H1 (cell line): Measurements from ENCODE around the gene TIE1. TPM values are rescaled to one million over a fixed set of nuclear protein-coding genes. Genes with fewer than 3 reads are reported as not detected.

Source experiments
- CTCF ChIA-PET: fragments of 300-600 bp; sonication (Branson Sonifier 250); formaldehyde crosslinking; loops from one replicate; lab custom pipeline; 2021; ENCODE audit not compliant: partially characterized antibody; lab: Charles Lee
- POLR2A ChIA-PET: fragments of 300-600 bp; sonication (Branson Sonifier 250); formaldehyde crosslinking; loops from one replicate; lab custom pipeline; 2021; ENCODE audit warnings: inconsistent platforms; ENCODE audit not compliant: partially characterized antibody; lab: Charles Lee
- DNase-seq, 2 experiments: peaks; one replicate each; pipeline versions ENCODE4 v3.0.0 to v3.0.0-alpha.2; 2010 to 2022; ENCODE audit warnings: low spot score in 2 of 2, low read depth in 1 of 2, mixed read lengths in 1 of 2
- FAIRE-seq: peaks from 2 replicates; lab custom pipeline; 2011; peaks lifted over from hg19 to GRCh38; lab: Jason Lieb, UNC
- H2AFZ ChIP-seq: 2 replicates; pipeline ENCODE4 v1.8.1; 2012; ENCODE audit warnings: low read length, inconsistent platforms
- H2AK5ac ChIP-seq: 2 replicates; pipeline ENCODE4 v1.6.1; 2013; ENCODE audit warnings: low read depth, low read length
- H2BK120ac ChIP-seq: replicated peaks from 2 replicates; pipeline ENCODE3; 2013; ENCODE audit warnings: low read depth, low read length, inconsistent platforms
- H2BK12ac ChIP-seq: 2 replicates; pipeline ENCODE4 v1.6.1; 2013; ENCODE audit warnings: low read depth, low read length
- H2BK15ac ChIP-seq: 2 replicates; pipeline ENCODE4 v1.6.1; 2013; ENCODE audit warnings: low read length
- H2BK20ac ChIP-seq: 2 replicates; pipeline ENCODE4 v1.6.1; 2013; ENCODE audit warnings: low read length
- H2BK5ac ChIP-seq: 2 replicates; pipeline ENCODE4 v1.6.1; 2013; ENCODE audit warnings: low read depth, low read length
- H3K14ac ChIP-seq: 2 replicates; pipeline ENCODE4 v1.6.1; 2013; ENCODE audit warnings: inconsistent platforms; ENCODE audit not compliant: insufficient read length
- H3K18ac ChIP-seq: 2 replicates; pipeline ENCODE4 v1.6.1; 2013; ENCODE audit warnings: low read length; ENCODE audit errors: extremely low read depth
- H3K23ac ChIP-seq: 2 replicates; pipeline ENCODE4 v1.6.1; 2013; ENCODE audit warnings: inconsistent platforms; ENCODE audit not compliant: insufficient read length
- H3K23me2 ChIP-seq: 2 replicates; pipeline ENCODE4 v1.6.1; 2013; ENCODE audit warnings: low read depth, low read length
- H3K27ac ChIP-seq: 2 replicates; pipeline ENCODE4 v1.6.1; 2011; ENCODE audit warnings: low read depth, low read length, inconsistent platforms
- H3K27me3 ChIP-seq, 4 experiments: replicated peaks in 1 of 4; 1 replicate in 1 of 4; 2 replicates in 3 of 4; pipeline versions ENCODE4 v1.6.1 to v1.8.1; 2011 to 2013; ENCODE audit warnings: low read length in 3 of 4, mild to moderate bottlenecking in 3 of 4, inconsistent platforms in 2 of 4, mixed read lengths in 2 of 4, moderate library complexity in 1 of 4; ENCODE audit not compliant: control insufficient read depth in 3 of 4, insufficient read depth in 3 of 4; ENCODE audit errors: extremely low read depth in 1 of 4
- H3K36me3 ChIP-seq, 4 experiments: 2 replicates each; pipeline versions ENCODE4 v1.6.1 to v1.8.1; 2011 to 2013; ENCODE audit warnings: mild to moderate bottlenecking in 4 of 4, low read length in 3 of 4, moderate library complexity in 2 of 4, control low read depth in 1 of 4, inconsistent platforms in 1 of 4; ENCODE audit not compliant: insufficient read depth in 4 of 4, control insufficient read depth in 2 of 4
- H3K4ac ChIP-seq: replicated peaks from 2 replicates; pipeline ENCODE3; 2013; ENCODE audit warnings: low read length, low read depth, mixed read lengths, inconsistent platforms; ENCODE audit not compliant: insufficient read length
- H3K4me1 ChIP-seq, 4 experiments: replicated peaks in 1 of 4; 1 replicate in 1 of 4; 2 replicates in 3 of 4; pipeline versions ENCODE4 v1.6.1 to v1.8.1; 2011 to 2013; ENCODE audit warnings: low read length in 3 of 4, inconsistent platforms in 2 of 4, mixed read lengths in 1 of 4; ENCODE audit not compliant: insufficient read depth in 4 of 4, control insufficient read depth in 3 of 4
- H3K4me2 ChIP-seq, 2 experiments: 2 replicates each; pipeline versions ENCODE4 v1.6.1 to v1.8.1; 2011 to 2013; ENCODE audit warnings: low read depth in 2 of 2, low read length in 2 of 2, control low read depth in 1 of 2, inconsistent platforms in 1 of 2, mild to moderate bottlenecking in 1 of 2; ENCODE audit not compliant: insufficient read depth in 1 of 2
- H3K4me3 ChIP-seq, 4 experiments: fragments of 200-600, 300-600 bp in 1 of 4; sonication (generic), shearing (Covaris generic), sonication (Bioruptor Twin) in 1 of 4; 2 replicates each; pipeline versions ENCODE4 v1.5.1 to v1.8.1; 2011 to 2016; ENCODE audit warnings: low read length in 4 of 4, low read depth in 3 of 4, control low read depth in 2 of 4, inconsistent platforms in 2 of 4, mild to moderate bottlenecking in 2 of 4, mixed read lengths in 1 of 4, moderate library complexity in 1 of 4; ENCODE audit not compliant: insufficient read depth in 2 of 4; ENCODE audit errors: extremely low read depth in 1 of 4
- H3K56ac ChIP-seq: replicated peaks from 2 replicates; pipeline ENCODE3; 2013; ENCODE audit warnings: low read depth, mild to moderate bottlenecking, mixed read lengths, low read length, inconsistent platforms; ENCODE audit not compliant: insufficient read length
- H3K79me1 ChIP-seq: 2 replicates; pipeline ENCODE4 v1.6.1; 2013; ENCODE audit warnings: low read depth, low read length, control low read depth
- H3K79me2 ChIP-seq, 2 experiments: 2 replicates each; pipeline versions ENCODE4 v1.6.1 to v1.8.1; 2012 to 2013; ENCODE audit warnings: low read length in 2 of 2, mild to moderate bottlenecking in 2 of 2, inconsistent platforms in 1 of 2; ENCODE audit not compliant: insufficient read depth in 2 of 2, control insufficient read depth in 1 of 2
- H3K9ac ChIP-seq, 4 experiments: replicated peaks in 1 of 4; 1 replicate in 1 of 4; 2 replicates in 3 of 4; pipeline versions ENCODE4 v1.6.1 to v1.8.1; 2011 to 2013; ENCODE audit warnings: low read depth in 3 of 4, low read length in 3 of 4, control low read depth in 2 of 4, mild to moderate bottlenecking in 2 of 4, moderate library complexity in 2 of 4, inconsistent platforms in 1 of 4; ENCODE audit errors: extremely low read depth in 1 of 4
- H3K9me3 ChIP-seq, 2 experiments: 2 replicates each; pipeline versions ENCODE4 v1.6.1 to v1.8.1; 2012 to 2013; ENCODE audit warnings: mild to moderate bottlenecking in 2 of 2, moderate library complexity in 2 of 2, control low read depth in 1 of 2, inconsistent platforms in 1 of 2, low read depth in 1 of 2, low read length in 1 of 2, mixed read lengths in 1 of 2; ENCODE audit not compliant: insufficient read depth in 2 of 2
- H4K20me1 ChIP-seq, 2 experiments: replicated peaks in 1 of 2; 2 replicates each; pipeline versions ENCODE3 to v1.8.1; 2011 to 2013; ENCODE audit warnings: inconsistent platforms in 2 of 2, low read length in 2 of 2, mild to moderate bottlenecking in 1 of 2; ENCODE audit not compliant: insufficient read depth in 2 of 2, control insufficient read depth in 1 of 2
- H4K5ac ChIP-seq: 2 replicates; pipeline ENCODE4 v1.6.1; 2013; ENCODE audit warnings: low read length, low read depth, mixed read lengths, inconsistent platforms; ENCODE audit not compliant: insufficient read length
- H4K8ac ChIP-seq: 2 replicates; pipeline ENCODE4 v1.8.0; 2013; ENCODE audit warnings: mild to moderate bottlenecking, moderate library complexity, low read length, inconsistent platforms; ENCODE audit not compliant: insufficient read depth; ENCODE audit errors: extremely low read depth
- H4K91ac ChIP-seq: replicated peaks from 2 replicates; pipeline ENCODE3; 2013; ENCODE audit warnings: low read length, mixed read lengths, inconsistent platforms; ENCODE audit not compliant: insufficient read length
- ASH2L ChIP-seq: fragments of 200-600, 300-600 bp; sonication (generic); IDR thresholded peaks from one replicate; pipeline ENCODE4 v1.7.1; 2017; ENCODE audit warnings: low read length
- KDM1A ChIP-seq: fragments of 200-600, 300-600 bp; sonication (generic); IDR thresholded peaks from 2 replicates; pipeline ENCODE4 v1.7.1; 2016; ENCODE audit warnings: mild to moderate bottlenecking, low read length, borderline replicate concordance
- NANOG ChIP-seq: IDR thresholded peaks from 2 replicates; pipeline ENCODE4 v1.6.1; 2011; ENCODE audit warnings: low read length, low read depth, mild to moderate bottlenecking, inconsistent platforms; ENCODE audit not compliant: insufficient read depth, poor library complexity, severe bottlenecking
- POU5F1 ChIP-seq: IDR thresholded peaks from 2 replicates; pipeline ENCODE4 v1.6.1; 2011; ENCODE audit warnings: low read depth, mild to moderate bottlenecking, low read length, moderate library complexity
- RAD21 ChIP-seq, 2 experiments: IDR thresholded peaks in 1 of 2; conservative IDR thresholded peaks in 1 of 2; 2 replicates each; pipeline ENCODE4 v1.6.1; 2011; ENCODE audit warnings: low read depth in 2 of 2, low read length in 2 of 2, improper control_type of control experiment in 1 of 2, inconsistent platforms in 1 of 2, mild to moderate bottlenecking in 1 of 2, moderate library complexity in 1 of 2
- RNF2 ChIP-seq: fragments of 200-900, 300-1000 bp; sonication (generic); IDR thresholded peaks from 2 replicates; pipeline ENCODE4 v1.7.1; 2016; ENCODE audit warnings: borderline replicate concordance, low read depth, mild to moderate bottlenecking, antibody characterized with exemption, low read length; ENCODE audit not compliant: poor library complexity, severe bottlenecking; ENCODE audit errors: missing control alignments
- TAF1 ChIP-seq: IDR thresholded peaks from 2 replicates; pipeline ENCODE4 v1.6.1; 2011; ENCODE audit warnings: mild to moderate bottlenecking, low read depth, low read length
- WGBS, 2 experiments: shearing (Covaris generic) in 1 of 2; methylation state at CpG; one replicate each; pipeline versions ENCODE4 v1.1.6 to v1.1.7; 2013 to 2015; ENCODE audit warnings: low lambda C conversion rate in 2 of 2, mixed read lengths in 2 of 2, inconsistent platforms in 1 of 2, low coverage in 1 of 2, missing lambda C conversion rate in 1 of 2; ENCODE audit not compliant: insufficient replicate concordance in 2 of 2, insufficient coverage in 1 of 2, insufficient read length in 1 of 2; ENCODE audit errors: extremely low coverage in 1 of 2, missing lambda C conversion rate in 1 of 2; 5-methylcytosine and 5-hydroxymethylcytosine counted together
- polyA plus RNA-seq, 7 experiments: library from polyadenylated mRNA; depleted of rRNA in 3 of 7; stranded (reverse) in 5 of 7; unstranded in 2 of 7; fragments of >200 nt in 5 of 7; fragments of 200-250 nt in 2 of 7; gene quantifications; 1 replicate in 5 of 7; 2 replicates in 1 of 7; 4 replicates in 1 of 7; pipeline versions ENCODE4 v1.2.1 to v1.2.3, GENCODE V29; 2011 to 2013; ENCODE audit warnings: missing spikeins in 2 of 7, mixed read lengths in 2 of 7
- total RNA-seq: library from RNA; stranded (reverse); fragmentation: NEBNext Ultra II Directional; extraction: Animal tissue kit (Norgen Biotek cat#: 25700); gene quantifications from 2 replicates; pipeline ENCODE4 v1.2.1, GENCODE V29; 2021

Gene TIE1
- total and polyA plus RNA-seq, 2 of the 8 experiments (the other 6 are each of a cell fraction or from before 2014, with no cell fraction given), result 0.74 to 2.2 TPM

DNA sequence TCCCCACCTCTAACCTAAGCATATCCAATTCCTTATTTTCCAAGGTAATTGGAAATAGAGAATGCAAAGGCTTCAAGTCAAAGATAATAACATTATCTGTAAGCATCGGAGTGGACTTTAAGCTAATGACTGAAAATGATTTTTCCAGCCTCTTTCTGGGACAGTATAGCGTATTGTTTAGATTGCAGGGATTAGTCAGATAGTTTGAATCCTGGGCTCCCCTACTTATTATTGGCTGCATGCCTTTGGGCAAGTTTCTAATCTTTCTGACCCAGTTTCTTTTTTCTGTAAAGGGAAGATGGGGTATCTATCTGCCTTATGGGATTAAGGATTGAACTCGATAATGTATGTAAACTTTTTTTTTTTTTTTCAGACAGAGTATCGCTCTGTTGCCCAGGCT, 56.5 kb downstream of the TIE1 start:
- no peak overlapping the region for H2AK5ac ChIP-seq
- no peak overlapping the region for H2BK15ac ChIP-seq
- H2BK120ac ChIP-seq, result no peak overlapping the region
- H3K27ac ChIP-seq, result no peak overlapping the region
- no peak overlapping the region for H2AFZ ChIP-seq
- peaks cover 7 to 10% of the 10 kb centered on the region in 2 experiments for H4K20me1 ChIP-seq
- DNase-seq, result no peak
- CTCF ChIA-PET, result interaction anchor here (0.6 to 2.4 kb wide), 10 partner anchors 9 to 577 kb away, joined by 3 to 15 read pairs (median 5); partner anchors contain the start of genes C1orf210 and ELOVL1
- TF ChIP-seq RNF2 (no peak), KDM1A (no peak), RAD21 (IDR thresholded peaks at IDR 0.05 in 1 of 2, conservative IDR thresholded peaks at IDR 0.05 in 1 of 2; ENCODE audit: low read depth in 2 of 2, low read length in 2 of 2) (no peak), TAF1 (no peak), NANOG (no peak), ASH2L (no peak), POU5F1 (no peak)
- TF ChIP-seq, all 59 proteins: peak for 0
- no peaks in the 10 kb centered on the region for H3K27me3 ChIP-seq
- H3K4me1 ChIP-seq, result peaks cover 5 to 14% (median 8%) of the 10 kb centered on the region in 4 experiments
- no peaks in the 10 kb centered on the region for H3K9me3 ChIP-seq
- WGBS, 2 experiments, result 84% methylated on average over 3 of the region's 4 CpGs; no CpG with 5 or more reads in 1 of the 2 experiments
- H3K36me3 ChIP-seq, result peaks cover 16 to 28% (median 23%) of the 10 kb centered on the region in 4 experiments
- peaks cover 11% of the 10 kb centered on the region for H3K79me1 ChIP-seq
- FAIRE-seq, result no peak
- H3K4ac ChIP-seq, result no peak overlapping the region
- peaks cover 10 to 27% of the 10 kb centered on the region in 2 experiments for H3K79me2 ChIP-seq
- H3K9ac ChIP-seq, result no peak overlapping the region
- H3K23me2 ChIP-seq, result peaks cover 7% of the 10 kb centered on the region
- no peak overlapping the region for H3K18ac ChIP-seq
- no peak overlapping the region for H4K8ac ChIP-seq
- H4K91ac ChIP-seq, result no peak overlapping the region
- peak overlapping the region in 1 of 2 experiments; percentile 72; a peak in 1 of 4 replicates for H3K4me2 ChIP-seq
- H3K56ac ChIP-seq, result no peak overlapping the region
- no peak overlapping the region for H3K23ac ChIP-seq
- no peak overlapping the region for H3K14ac ChIP-seq
- no peak overlapping the region for H3K4me3 ChIP-seq
- no peak overlapping the region for H2BK5ac ChIP-seq
- POLR2A ChIA-PET, result interaction anchor here (1.2 to 2.5 kb wide), 7 partner anchors 8 to 293 kb away, joined by 4 to 37 read pairs (median 13); partner anchors contain the start of genes C1orf210, ELOVL1 and KDM4A
- no peak overlapping the region for H4K5ac ChIP-seq
- H2BK12ac ChIP-seq, result no peak overlapping the region
- no peak overlapping the region for H2BK20ac ChIP-seq
